ENCODE results near the gene APOM. TPM values are rescaled to one million over a fixed set of nuclear protein-coding genes. Genes with fewer than 3 reads are reported as not detected.

APOM gene
- total and polyA plus RNA-seq, 7 donors = 2.3 to 7.2 (median 3.6) TPM; not detected in 1

GRCh38 chr6:31689249-31690110 lies 33.8 kb downstream of the APOM start:
- intact Hi-C loops (cut with DNase I) = no loop called here
- H3K27me3 ChIP-seq = no peaks in the 10 kb centered on the region
- no peak for DNase-seq
- peaks cover 59 to 91% (median 74%) of the 10 kb centered on the region in 4 donors for H3K36me3 ChIP-seq
- no peak overlapping the region for H3K27ac ChIP-seq
- H3K4me3 ChIP-seq = no peak overlapping the region
- no peak for TF ChIP-seq POLR2A (IDR thresholded peaks at IDR 0.05)
- no peak for TF ChIP-seq POLR2AphosphoS5 (IDR thresholded peaks at IDR 0.05)
- TF ChIP-seq CTCF (IDR thresholded peaks at IDR 0.05) = no peak
- TF ChIP-seq EP300 (IDR thresholded peaks at IDR 0.05) = no peak
- no peaks in the 10 kb centered on the region for H3K4me1 ChIP-seq
- H3K9me3 ChIP-seq = no peaks in the 10 kb centered on the region
- WGBS, 2 donors = 76 to 86% methylated on average over 11 of the region's 11 CpGs

- Histone ChIP-seq H3K36me3 (peaks cover 69 to 99% (median 84%) of the 10 kb centered on the region in 4 donors), H3K27ac (no peak overlapping the region), H3K4me3 (no peak overlapping the region), H3K27me3 (no peaks in the 10 kb centered on the region), H3K4me1 (no peaks in the 10 kb centered on the region), H3K9me3 (no peaks in the 10 kb centered on the region)
- intact Hi-C loops (cut with DNase I) = no loop called here
- WGBS, 2 donors = 50 to 79% methylated on average over 10 of the region's 10 CpGs
- TF ChIP-seq EP300 (IDR thresholded peaks at IDR 0.05) = no peak
- TF ChIP-seq POLR2A (IDR thresholded peaks at IDR 0.05) = no peak
- no peak for TF ChIP-seq POLR2AphosphoS5 (IDR thresholded peaks at IDR 0.05)
- TF ChIP-seq CTCF (IDR thresholded peaks at IDR 0.05) = no peak
- DNase-seq = no peak
Observed at GRCh38 chr6:31690231-31691077, 34.8 kb downstream of the APOM start.

DNA sequence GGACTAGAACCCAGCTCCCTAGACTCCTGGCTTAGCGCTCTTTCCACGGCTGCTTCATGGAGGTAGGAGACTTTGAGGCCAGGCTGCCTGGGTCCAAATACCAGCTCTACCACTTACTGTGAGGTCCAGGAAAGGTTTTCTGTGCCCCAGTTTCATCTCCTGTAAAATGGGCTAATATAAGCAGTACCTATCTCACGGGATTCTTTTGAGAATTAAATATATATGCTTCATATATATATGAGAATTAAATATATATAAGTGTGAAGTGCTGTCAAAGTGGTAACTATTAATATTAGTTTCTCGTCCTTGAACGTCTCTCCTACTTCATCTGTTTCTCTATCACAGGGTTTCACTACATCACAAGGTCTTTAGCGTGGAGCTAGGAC lies 35.4 kb downstream of the APOM start:
- no peaks in the 10 kb centered on the region for H3K27me3 ChIP-seq
- no peak overlapping the region for H3K27ac ChIP-seq
- TF ChIP-seq EP300 (IDR thresholded peaks at IDR 0.05) (no peak), POLR2A (IDR thresholded peaks at IDR 0.05) (no peak), POLR2AphosphoS5 (IDR thresholded peaks at IDR 0.05) (no peak), CTCF (IDR thresholded peaks at IDR 0.05) (no peak)
- peaks cover 70 to 99% (median 89%) of the 10 kb centered on the region in 4 donors for H3K36me3 ChIP-seq
- H3K4me1 ChIP-seq = no peaks in the 10 kb centered on the region
- intact Hi-C loops (cut with DNase I) = no loop called here
- no peak overlapping the region for H3K4me3 ChIP-seq
- H3K9me3 ChIP-seq = no peaks in the 10 kb centered on the region
- no peak for DNase-seq
- 91 to 94% methylated on average over 6 of the region's 6 CpGs for WGBS, 2 donors

- intact Hi-C loops (cut with DNase I) = no loop called here
- Histone ChIP-seq H3K4me3 (no peak overlapping the region), H3K36me3 (peaks cover 67 to 99% (median 86%) of the 10 kb centered on the region in 4 donors), H3K27me3 (no peaks in the 10 kb centered on the region), H3K27ac (no peak overlapping the region), H3K9me3 (no peaks in the 10 kb centered on the region), H3K4me1 (no peaks in the 10 kb centered on the region)
- WGBS, 2 donors = 96 to 97% methylated on average over 12 of the region's 12 CpGs
- no peak for TF ChIP-seq CTCF (IDR thresholded peaks at IDR 0.05)
- no peak for DNase-seq
Observed at GRCh38 chr6:31691564-31692108, 35.9 kb downstream of the APOM start.

Measured in sigmoid colon (tissue), 7 donors.